ENCODE data around the gene KCNJ14.

DNA sequence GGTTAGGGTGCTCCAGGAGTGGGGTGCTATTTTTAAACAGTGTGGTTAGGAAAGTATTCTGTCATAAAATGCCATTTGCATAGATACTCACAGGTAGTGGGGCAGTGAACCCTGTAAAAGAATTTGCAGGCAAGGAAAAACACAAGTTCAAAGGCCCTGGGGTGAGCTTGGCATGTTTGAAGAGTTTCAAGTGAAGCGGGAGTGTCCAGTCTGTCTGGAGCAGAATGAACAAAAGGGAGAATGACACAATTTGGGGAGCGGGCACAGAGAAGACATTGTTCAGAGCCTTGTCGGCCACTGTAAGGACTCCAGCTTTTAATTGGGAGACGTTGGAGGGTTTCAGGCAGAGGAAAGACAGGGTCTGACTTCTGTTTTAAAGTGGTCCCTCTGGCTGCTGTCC is 6.8 kb upstream of the KCNJ14 start:
- no peak for TF ChIP-seq CTCF (IDR thresholded peaks at IDR 0.05)
- TF ChIP-seq POLR2A (IDR thresholded peaks at IDR 0.05), result no peak

All from heart left ventricle (tissue), 13 donors.